Osteocyte (in vitro differentiated cells): Measurements from ENCODE around the gene PRSS2. TPM values are rescaled to one million over a fixed set of nuclear protein-coding genes. Genes with fewer than 3 reads are reported as not detected.
"Not testable (repeated sequence)": the region's sequence is repeated elsewhere in the genome, so short reads cannot be mapped to it uniquely, and the experiment has no call there.

Experiments
- DNase-seq: peaks from one replicate; pipeline ENCODE4 v3.0.0; 2021; ENCODE audit warnings: mixed read lengths; ENCODE audit not compliant: unreplicated experiment; ENCODE audit errors: extremely low spot score
- H3K27ac Mint-ChIP-seq: one replicate; pipeline ENCODE4 v1.8.0; 2021; ENCODE audit warnings: mild to moderate bottlenecking, mixed read lengths; ENCODE audit not compliant: unreplicated experiment
- H3K27me3 Mint-ChIP-seq: one replicate; pipeline ENCODE4 v1.8.0; 2021; ENCODE audit warnings: mixed read lengths; ENCODE audit not compliant: unreplicated experiment
- H3K36me3 Mint-ChIP-seq: one replicate; pipeline ENCODE4 v1.8.0; 2021; ENCODE audit warnings: mixed read lengths; ENCODE audit not compliant: unreplicated experiment
- H3K4me1 Mint-ChIP-seq: one replicate; pipeline ENCODE4 v1.8.0; 2021; ENCODE audit warnings: mixed read lengths; ENCODE audit not compliant: unreplicated experiment
- H3K4me3 Mint-ChIP-seq: one replicate; pipeline ENCODE4 v1.8.0; 2021; ENCODE audit warnings: mild to moderate bottlenecking, moderate library complexity, mixed read lengths; ENCODE audit not compliant: unreplicated experiment
- H3K9me3 Mint-ChIP-seq: one replicate; pipeline ENCODE4 v1.8.0; 2021; ENCODE audit warnings: mixed read lengths; ENCODE audit not compliant: unreplicated experiment
- CTCF ChIP-seq: fragments of 200-600 bp; sonication (generic); IDR thresholded peaks from 2 replicates; pipeline ENCODE4 v1.5.0; 2021; ENCODE audit warnings: antibody characterized with exemption, mild to moderate bottlenecking, moderate library complexity
- total RNA-seq: library from RNA; stranded (reverse); gene quantifications from 2 replicates; pipeline ENCODE4 v1.2.1, GENCODE V29; 2021

The PRSS2 gene
- total RNA-seq, 1 donor from 2014 or later = not detected

- Mint-ChIP-seq H3K27me3 (peaks cover 10% of the 10 kb centered on the region), H3K27ac (no peak within 1 kb of the TSS), H3K4me3 (no peak within 1 kb of the TSS), H3K4me1 (no peaks in the 10 kb centered on the region), H3K36me3 (no peaks in the 10 kb centered on the region), H3K9me3 (no peaks in the 10 kb centered on the region)
- no peak for TF ChIP-seq CTCF
- DNase-seq = peak; percentile 64
Measured at GRCh38 chr7:142749218-142749993, 21.4 kb upstream of the PRSS2 start, which contains the start of gene PRSS1. TSS of gene PRSS1 (plus strand) at chr7:142749472. CDS start at chr7:142749485, 13 bp downstream.

DNA sequence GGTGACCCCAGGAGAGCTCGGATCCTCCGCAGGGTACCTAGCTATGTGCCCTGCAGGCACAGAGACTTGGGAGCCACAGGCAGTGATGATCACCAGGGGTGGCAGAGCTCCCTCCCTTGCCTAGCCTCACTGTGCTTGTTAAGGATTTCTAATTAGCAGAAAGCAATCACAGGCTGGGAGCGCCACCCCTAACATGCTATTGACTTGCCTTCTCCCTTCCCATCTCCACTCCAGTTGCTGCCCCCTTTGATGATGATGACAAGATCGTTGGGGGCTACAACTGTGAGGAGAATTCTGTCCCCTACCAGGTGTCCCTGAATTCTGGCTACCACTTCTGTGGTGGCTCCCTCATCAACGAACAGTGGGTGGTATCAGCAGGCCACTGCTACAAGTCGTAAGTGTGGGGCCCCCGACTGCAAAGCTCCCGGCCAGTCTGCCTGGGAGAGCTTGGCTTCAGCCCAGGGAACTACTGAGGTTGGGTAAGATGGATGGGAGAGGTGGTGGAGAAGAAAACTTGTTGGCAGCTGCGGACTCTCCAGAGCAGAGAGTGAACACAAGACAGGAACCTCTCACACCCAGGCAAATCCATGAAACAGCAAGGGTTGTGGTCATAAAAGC, 20.3 kb upstream of the PRSS2 start:
- H3K36me3 Mint-ChIP-seq = no peaks in the 10 kb centered on the region
- peak; percentile 75 for DNase-seq
- no peaks in the 10 kb centered on the region for H3K9me3 Mint-ChIP-seq
- no peaks in the 10 kb centered on the region for H3K4me1 Mint-ChIP-seq
- H3K27me3 Mint-ChIP-seq = peaks cover 7% of the 10 kb centered on the region
- H3K4me3 Mint-ChIP-seq = no peak overlapping the region
- no peak for TF ChIP-seq CTCF
- H3K27ac Mint-ChIP-seq = no peak overlapping the region

DNA sequence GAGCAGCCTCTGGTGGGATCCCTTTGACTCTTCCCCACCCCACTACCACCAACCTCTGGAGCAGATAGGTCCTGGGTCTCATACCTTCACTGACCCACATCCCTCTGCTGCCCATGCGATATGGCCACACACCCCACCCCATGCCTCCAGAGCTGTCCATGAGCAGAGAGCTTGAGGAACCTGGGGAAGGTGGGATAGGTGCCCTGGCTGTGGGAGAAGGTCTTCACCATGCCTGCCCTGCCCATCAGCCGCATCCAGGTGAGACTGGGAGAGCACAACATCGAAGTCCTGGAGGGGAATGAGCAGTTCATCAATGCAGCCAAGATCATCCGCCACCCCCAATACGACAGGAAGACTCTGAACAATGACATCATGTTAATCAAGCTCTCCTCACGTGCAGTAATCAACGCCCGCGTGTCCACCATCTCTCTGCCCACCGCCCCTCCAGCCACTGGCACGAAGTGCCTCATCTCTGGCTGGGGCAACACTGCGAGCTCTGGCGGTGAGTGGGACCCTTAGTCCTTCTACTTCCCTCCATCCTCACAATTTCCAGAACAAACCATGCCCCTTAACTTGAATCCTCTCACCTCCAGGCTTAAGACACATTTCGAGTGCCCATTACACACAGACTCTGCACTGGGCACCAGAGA, 19.1 kb upstream of the PRSS2 start:
- not testable (repeated sequence) for H3K36me3 Mint-ChIP-seq, H3K9me3 Mint-ChIP-seq, H3K4me3 Mint-ChIP-seq, H3K27ac Mint-ChIP-seq, H3K27me3 Mint-ChIP-seq, H3K4me1 Mint-ChIP-seq
- peak; percentile 79 for DNase-seq

DNA sequence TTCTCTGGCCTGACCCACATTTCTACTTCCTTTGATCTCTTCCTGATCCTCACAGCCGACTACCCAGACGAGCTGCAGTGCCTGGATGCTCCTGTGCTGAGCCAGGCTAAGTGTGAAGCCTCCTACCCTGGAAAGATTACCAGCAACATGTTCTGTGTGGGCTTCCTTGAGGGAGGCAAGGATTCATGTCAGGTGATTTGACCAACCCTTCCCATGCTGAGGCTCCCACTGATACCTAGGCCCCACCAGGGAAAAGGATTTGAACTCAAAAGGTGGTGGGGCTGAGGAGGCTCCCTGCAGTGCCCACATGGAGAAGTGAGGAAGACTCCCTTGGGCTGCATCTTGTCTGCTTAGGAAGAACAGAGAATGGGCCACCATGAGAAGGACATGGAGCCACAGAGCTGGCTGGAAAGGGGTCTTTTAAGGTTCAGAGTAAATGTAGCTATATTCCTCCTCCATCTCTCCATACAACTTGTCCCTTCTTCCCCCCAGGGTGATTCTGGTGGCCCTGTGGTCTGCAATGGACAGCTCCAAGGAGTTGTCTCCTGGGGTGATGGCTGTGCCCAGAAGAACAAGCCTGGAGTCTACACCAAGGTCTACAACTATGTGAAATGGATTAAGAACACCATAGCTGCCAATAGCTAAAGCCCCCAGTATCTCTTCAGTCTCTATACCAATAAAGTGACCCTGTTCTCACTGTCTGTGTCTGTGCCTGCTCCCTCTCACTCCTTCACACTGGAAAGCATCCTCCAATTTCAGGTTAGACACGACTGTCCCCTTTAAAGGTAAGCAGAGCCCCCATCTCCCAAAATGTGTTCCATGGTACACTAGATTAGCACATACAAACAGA, 18.2 kb upstream of the PRSS2 start:
- Mint-ChIP-seq H3K27ac (no peak overlapping the region), H3K4me1 (no peaks in the 10 kb centered on the region), H3K9me3 (no peaks in the 10 kb centered on the region), H3K36me3 (no peaks in the 10 kb centered on the region), H3K27me3 (peaks cover 7% of the 10 kb centered on the region), H3K4me3 (no peak overlapping the region)
- DNase-seq = peak; percentile 64
- TF ChIP-seq CTCF = no peak

DNA sequence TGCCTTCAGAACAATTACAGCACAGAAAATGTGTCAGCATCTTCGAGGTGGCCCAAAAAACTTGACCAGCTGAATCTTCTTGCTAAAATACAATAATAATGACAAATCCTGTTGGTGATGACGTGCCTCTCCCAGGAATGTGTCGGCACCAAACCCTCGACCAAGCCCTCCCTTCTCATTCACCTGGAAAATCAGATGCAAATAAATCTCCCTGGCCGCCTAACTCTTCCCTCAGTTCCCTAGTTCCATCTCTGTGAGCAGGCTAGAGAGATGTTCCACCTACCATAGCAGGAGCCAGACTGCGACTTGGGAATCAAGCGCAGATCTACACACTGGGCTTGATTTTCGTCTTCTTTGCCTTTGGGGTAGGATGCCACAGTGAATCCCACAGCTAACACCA, 17.4 kb upstream of the PRSS2 start:
- no peak for DNase-seq
- no peaks in the 10 kb centered on the region for H3K4me1 Mint-ChIP-seq
- no peak overlapping the region for H3K4me3 Mint-ChIP-seq
- no peak overlapping the region for H3K27ac Mint-ChIP-seq
- H3K36me3 Mint-ChIP-seq = no peaks in the 10 kb centered on the region
- peaks cover 2% of the 10 kb centered on the region for H3K27me3 Mint-ChIP-seq
- TF ChIP-seq CTCF = no peak
- H3K9me3 Mint-ChIP-seq = no peaks in the 10 kb centered on the region

DNA sequence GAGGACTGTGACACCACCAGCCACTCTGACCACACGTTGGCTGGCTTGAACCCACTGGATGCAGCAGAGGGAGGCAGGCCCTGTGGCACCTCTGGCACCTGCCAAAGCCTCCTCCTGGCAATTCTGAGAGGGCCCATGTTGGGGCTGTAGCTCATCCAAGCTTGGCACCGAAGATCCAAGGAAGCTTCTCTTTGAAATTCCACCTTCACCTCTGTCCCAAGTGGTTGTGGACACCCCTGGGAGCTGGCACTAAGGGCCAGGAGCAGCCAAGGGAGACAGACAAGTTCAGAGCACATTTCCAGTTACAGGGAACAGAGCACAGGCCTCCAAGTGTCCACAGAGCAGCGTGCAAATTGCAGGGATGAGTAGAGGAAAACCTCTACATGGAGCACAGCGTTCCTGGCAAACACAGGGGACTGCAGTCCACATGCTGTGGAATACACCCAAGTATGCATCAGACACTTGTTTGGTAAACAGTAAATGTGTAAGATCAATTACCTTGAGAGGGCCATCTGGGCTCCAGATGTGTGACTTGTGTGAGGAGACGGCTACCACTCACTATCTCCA, 16.8 kb upstream of the PRSS2 start:
- H3K4me1 Mint-ChIP-seq, H3K27me3 Mint-ChIP-seq, H3K9me3 Mint-ChIP-seq, H3K4me3 Mint-ChIP-seq, H3K27ac Mint-ChIP-seq, H3K36me3 Mint-ChIP-seq: not testable (repeated sequence)
- peak; percentile 73 for DNase-seq
